ENCODE measurements around the gene CDK9.

CDK9 gene

DNA sequence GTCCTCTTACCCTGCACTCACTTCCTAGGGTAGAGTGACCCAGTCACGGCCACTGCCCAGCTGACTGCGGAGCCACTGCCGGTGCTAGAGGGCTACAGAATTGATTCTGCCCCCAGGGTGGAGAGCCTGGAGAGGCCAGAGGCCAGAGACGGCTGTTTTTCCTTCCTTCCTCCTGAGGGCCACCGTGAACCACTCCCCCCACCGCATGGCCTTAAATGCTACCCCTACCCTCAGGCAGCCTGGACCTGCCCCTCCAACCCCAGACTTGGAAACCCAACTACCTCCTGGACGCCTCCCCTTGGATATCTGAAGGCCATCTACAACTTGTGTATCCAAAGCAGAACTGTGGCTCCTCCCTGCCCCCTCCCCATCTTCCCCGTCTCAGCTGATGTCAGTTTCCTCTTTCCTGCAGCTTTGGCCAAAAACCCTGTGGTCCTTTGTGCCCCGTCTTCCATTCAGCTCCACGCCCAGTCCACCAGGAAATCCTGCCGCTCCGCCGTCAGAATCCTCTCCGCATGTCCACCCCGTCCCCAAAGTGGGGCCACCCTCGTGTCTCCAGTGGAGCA lies 23.6 kb upstream of the CDK9 start:
- DNase-seq, result no peak

DNA sequence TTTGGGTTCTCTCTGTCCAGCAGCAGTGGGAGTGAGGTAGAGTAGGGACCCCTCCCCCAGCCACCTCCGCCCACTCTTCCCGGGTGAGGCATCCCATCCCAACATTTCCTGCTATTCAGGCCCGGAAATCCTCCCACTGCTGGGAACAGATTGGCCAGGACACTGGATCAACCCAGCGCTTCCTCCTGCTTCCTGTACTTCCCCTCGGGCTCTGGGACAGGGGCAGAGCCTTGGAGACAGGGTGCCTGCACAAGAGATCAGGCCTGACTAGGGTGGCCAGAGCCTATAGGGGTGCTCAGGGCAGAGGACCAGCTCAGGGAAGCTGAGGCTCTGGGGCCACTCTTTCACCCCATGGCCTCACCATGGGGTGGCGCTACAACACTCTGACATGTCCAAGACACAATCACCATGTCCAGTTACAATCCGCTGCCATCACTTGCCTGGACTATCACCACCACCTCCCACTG lies 21.9 kb upstream of the CDK9 start:
- DNase-seq, result no peak

DNA sequence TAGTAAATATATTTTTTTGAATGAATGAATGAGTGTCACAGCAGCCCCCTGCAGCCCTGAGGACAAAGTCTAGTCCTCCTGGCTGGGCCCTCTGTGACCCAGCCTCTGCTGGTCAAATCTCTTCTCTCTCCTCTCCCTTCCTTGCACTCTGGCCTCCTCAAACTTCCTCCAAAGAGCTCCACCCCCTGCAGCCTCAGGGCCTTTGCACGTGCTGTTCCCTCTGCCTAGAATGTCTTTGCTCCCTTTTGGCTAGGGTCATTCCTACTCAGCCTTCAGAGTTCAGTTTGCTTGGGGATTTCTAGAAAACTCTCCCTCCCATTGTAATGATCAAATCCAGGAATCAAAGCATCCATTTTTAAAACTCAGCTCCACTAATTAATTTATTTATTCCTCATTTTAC lies 20.4 kb upstream of the CDK9 start:
- DNase-seq, result no peak

DNA sequence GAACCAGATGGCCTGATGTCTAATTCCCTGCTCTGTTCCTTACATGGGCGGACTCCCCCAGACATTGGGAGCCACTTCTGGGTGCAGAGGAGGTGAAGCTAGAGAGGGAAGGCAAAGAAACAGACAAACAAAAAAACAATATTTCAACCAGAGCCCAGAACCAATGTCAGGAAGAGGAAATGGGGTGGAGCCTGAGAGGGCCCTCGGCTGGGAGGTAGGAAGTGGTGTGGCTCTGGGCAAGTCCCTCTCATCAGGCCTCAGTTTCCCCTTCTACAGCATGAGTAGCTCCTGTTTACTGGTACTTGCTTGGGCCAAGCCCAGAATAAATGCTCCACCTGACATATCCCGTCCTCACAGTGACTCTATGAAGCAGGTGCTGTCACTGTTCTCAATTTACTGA lies 18.4 kb upstream of the CDK9 start:
- DNase-seq, result peak; percentile 87

DNA sequence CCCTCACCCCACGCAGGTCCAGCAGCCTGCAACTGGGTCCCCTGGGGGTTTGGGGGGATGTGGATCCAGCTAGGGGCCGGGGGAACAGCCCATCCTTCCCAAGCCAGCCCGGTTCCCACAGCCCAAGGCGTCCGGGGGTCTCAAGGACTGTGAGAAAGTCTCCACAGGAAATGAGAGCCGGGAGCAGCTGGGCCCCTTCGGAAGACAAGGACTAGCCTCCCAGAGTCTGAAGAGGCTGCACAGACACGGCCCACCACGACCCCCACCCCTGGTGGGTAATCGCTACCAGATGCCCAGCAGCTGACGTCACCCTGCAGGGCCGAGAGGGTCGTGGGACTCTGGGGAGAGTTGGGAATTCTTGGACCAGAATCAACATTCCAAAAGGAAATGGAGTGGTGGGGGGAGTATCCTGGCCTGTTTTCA lies 17.9 kb upstream of the CDK9 start:
- DNase-seq, result no peak

DNA sequence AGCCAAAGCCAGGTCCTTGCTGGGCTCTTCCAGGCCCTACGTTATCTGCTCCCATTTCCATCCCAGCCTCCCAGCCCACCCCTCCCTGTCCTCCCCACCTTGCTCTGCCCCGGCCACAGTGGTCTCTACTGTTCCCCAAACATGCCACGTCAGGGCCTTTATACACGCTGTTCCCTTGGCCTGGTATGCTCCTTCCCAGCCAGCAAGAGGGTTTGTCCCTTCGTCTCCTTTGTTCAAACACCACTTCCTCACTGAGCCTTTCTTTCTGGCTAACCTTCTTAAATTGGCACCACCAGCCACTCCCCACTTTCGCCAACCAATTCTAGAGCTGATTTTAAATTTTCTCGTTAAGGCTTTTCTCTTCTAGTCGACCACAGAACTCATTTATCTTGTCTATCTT lies 17.1 kb upstream of the CDK9 start:
- DNase-seq, result no peak

DNA sequence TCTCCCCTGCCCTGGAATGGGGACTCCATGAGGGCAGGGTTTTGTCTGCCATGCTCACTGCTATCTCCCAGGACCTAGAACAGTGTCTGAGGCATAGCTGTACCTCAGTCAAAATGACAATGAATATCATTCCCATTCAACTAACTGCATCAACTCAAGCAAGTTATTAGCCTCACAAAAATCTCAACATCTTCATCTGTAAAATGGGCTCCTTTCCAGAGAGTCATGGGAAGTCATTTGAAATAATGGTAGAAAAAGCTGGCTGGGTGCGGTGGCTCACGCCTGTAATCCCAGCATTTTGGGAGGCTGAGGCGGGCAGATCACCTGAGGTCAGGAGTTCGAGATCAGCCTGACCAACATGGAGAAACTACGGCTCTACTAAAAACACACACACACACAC lies 16.7 kb upstream of the CDK9 start:
- no peak for DNase-seq

DNA sequence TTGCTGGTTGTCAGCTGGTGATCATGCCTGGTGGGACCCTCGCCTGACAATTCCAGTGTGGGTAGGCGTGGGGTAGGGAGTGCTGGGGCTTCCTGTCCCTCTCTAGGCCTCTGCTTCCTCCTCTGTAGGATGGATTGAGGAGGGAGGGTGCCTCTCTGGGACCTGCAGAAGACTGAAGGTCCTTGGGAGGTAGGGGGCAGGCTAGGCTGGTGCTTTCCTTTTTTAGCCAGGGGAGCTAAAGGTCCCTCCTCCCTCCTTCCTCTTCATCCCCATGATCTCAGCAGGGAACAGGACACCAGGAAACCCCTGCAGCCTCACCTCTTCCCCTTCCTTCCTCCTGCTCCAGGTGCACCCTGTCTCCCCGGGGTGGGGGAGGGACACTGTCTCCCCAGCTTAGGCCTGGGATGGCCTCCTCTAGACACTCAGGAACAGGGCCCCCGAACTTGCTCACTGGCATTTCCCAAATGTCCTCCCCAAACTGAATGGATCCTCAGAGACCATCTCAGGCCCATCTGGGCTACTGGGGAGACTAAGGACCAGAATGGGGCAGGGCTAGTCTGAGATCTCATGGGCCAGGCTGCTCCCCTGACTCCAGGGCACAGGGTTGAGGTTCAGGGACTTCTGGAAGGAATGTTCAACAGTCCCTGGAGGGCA lies 15.8 kb upstream of the CDK9 start:
- DNase-seq, result no peak

DNA sequence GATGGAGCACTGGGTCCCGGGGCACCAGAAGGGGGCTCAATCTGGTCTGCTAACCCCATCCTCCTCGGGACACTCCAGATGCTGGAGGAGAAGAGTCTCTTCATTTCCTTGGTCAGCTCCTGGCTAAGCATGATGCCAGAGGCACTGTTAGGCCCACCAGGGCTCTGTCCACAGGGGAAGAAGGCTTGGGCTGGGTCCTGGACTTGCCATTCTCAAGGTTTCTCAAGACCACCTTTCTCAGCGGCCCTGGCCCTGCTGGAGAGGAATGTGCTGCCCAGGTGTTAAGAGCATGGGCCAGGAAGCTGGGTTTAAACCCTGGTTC lies 15.3 kb upstream of the CDK9 start:
- DNase-seq, result no peak

DNA sequence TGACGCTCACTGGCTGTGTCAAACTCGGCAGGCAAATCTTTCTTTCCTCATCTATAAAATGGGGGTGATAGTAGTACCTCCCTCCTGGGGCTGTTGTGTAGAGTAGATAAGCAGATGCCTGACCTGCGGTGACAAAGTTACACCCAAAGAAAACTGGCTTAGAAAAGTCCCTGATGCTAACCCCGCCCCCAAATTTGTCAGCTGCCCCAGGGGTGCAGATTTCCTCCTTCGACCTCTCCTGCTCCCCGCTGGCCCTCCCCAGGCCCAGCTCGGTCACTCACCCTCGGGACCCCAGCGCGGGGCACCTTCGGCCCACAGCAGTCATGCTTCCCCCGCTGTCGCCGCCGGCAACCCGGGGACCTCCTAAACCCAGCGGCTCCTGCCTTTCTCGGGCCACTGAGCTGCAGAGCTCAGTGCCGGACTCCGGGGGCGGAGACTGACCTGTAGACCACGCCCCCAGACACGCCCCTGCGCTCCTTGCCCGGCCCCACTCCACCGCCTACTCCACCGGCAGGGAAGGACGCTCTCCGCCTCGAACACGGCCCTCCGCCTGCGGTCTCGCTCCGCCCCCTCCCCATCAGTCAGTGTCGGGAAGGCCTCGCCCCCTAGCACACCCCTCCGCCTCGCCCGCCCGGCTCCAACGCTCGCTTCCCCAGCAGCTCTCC lies 14.8 kb upstream of the CDK9 start:
- peak; percentile 100 for DNase-seq

DNA sequence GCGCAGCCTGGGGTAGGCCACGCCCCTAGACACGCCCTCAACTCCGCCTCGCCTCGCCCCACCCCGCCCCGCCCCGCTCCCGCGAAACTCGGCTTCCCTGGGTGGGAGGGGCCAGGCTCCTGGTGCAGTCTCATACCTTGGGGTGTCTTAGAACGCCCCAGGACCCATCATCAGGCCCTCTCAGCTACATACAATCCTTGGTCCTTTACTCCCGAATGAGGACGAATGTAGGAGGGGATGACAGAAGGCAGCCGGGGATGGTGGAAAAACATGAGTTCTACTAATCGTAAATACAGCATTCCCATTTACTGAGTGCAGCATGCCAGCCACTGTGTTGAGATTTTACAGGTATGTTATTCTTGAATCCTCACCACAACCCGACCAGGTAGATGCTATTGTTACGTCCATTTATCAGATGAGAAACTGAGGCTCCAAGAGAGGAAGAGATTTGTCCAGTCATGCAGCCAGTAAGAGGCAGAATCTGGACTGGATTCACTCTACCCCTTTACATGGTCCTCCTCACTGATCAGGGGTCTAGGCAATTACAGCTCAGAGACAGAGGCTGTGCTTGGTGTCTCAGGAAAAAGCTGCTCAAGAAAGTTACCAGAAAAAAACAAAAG lies 14.2 kb upstream of the CDK9 start:
- DNase-seq, result no peak

DNA sequence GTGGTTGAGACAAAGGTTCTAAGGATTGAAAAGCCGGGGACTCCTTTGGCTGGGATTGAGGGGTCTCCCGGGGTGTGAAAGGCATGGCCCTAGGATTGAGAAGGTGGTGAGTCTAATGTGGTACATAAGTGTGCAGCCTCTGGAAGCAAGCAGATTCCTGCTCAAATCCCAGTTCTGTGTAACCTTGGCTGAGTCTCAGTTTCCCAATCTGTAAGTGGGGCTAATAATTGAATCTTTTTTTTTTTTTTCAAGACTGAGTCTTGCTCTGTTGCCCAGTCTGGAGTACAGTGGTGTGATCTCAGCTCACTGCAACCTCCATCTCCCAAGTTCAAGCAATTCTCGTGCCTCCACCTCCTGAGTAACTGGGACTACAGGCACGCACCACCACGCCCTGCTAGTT lies 13.2 kb upstream of the CDK9 start:
- DNase-seq, result no peak

DNA sequence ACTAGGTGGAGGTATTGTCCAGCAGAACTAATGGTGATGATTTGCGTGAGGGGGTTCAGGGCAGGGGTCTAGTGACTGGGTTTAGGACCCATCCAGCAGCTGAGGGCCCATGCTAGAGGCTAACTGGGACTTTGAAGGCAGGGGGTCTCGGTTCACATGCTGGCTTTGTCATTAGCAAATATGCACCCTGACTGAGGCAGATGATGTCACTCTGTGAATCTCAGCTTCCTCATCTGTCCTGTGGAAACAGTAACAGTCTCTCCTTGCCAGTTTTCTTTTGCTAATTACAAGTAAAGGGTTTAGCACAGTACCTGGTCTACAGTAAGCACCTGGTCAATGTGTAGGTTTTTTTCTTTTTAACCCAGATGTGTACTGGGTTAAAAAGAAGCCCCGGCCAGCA lies 12.6 kb upstream of the CDK9 start:
- DNase-seq, result no peak

DNA sequence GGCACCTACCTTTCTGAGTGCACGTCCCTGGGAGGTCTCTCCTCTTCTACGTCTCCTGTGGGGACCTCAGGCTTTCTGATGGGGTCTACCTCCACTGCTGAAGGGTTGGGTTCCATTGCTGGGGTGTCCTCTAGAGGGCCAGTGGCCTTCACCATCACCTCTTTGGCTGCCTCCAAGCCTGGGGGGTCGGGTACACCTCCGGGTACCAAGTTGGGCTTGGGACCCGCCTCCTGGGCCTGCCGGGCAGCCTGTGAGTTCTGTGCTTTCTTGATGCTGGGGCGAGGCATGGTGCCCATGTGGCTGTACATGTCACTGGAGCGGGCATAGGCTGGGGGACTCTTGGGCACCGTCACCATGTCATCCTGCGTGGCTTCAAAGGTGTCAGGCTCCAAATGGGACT lies 11.9 kb upstream of the CDK9 start:
- no peak for DNase-seq

DNA sequence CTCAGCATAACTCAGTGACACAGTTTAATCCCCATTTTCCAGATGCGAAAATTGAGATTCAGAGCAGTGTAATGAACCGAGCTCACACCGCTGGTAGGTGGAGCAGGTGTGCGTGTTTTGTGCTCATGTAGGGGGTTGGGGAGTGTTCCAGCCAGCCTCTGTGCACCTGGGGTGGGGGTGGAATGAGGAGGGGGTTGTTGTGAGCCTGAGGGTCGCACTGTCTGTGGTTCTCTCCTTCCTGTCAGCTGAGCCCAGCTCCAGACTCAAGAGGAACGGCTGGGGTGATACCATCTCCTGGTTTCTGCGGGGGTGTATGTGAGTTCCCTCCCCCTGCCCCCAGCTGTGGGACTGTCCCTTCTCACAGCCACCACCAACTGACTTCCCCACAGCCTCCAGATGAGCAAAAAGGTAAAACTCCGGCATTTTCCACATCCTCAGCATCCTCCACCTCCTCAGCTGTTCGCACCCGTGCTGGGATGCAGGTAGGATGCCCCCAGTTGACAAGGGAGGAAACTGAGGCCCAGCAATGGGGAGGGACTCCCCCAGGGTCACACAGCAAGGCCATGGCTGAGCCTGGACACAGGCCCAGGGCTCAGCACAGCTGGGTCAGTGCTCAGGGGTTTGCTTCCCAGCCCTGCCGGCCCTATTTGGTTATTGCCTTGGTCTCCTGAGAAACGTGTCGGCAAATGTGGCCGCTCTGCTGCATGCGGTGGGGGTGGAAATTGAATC lies 9.5 kb upstream of the CDK9 start:
- DNase-seq, result peak; percentile 16

DNA sequence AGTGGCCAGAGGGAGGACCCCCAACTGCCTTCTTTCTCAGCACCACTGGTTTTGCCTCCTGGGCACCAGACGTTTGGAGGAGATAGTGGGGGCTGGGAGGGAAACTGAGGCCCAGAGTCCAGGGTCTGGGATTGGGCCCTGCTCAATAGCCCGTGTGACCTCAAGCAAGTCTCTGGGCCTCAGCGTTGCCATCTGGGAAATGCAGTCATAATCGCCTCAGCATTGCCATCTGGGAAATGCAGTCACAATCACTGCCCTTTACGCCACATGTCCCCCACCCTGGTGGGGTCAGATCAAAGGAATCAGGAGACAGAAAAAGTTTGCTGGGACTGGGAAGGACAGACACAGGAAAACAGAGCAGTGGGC lies 8.9 kb upstream of the CDK9 start:
- no peak for DNase-seq

DNA sequence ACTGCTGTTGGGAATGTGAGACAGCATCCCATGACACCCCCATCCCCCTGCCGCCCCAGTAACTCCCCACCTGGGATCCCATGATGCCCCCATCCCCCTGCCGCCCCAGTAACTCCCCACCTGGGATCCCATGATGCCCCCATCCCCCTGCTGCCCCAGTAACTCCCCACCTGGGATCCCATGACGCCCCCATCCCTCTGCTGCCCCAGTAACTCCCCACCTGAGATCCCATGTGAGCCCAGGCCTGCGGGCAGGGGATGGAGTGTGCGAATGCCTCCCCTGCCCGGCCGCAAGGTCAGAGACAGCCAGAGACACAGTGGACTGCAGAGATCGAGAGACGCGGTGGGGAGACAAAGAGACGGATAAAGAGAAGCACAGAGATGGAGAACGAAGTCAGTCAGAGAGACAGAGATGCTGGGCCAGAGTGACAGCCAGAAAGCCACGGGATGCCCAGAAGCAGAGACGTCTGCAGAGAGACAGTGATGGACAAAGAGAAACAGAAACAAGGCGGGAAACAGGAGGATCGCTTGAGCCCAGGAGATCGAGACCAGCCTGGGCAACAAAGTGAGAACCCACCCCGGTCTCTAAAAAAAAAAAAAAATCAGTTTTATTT lies 8.4 kb upstream of the CDK9 start:
- DNase-seq, result no peak

DNA sequence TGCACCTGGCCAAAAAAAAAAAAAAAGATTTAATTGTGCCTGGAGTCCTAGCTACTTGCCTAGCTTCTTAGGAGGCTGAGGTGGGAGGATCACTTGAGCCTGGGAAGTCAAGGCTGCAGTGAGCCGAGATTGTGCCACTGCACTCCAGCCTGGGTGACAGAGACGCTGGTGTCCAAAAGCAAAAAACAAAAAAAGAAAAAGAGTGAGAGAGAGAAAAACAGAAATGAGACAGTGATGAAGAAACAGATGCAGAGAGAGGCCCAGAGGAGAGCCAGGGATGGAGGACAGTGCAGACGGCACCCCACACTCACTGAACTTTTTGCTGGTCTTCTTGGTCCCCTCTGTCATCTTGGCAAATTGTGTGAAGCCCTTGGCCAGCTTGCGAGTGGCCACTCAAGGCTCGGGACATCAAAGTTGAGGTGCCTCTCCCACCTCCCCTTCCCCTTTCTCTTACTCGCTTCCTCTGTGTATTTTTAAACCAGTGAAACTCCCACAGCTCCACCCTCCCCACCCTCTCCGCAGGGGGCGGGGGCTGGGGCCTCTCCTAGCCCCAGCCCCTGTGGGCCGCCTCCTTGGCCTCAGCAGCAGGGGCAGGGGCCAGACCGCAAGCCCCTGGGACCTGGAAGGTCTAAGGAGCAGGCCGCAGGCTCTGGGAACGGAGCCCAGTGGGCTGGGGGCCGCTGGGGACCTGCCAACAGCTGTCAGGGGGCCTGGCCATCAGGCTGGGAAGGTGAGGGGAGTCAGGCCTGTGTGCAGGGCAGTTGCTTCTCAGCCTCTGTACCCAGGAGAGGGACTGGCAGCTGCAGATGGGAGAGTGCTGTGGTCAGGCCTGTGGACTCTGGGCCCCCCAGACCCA lies 7.3 kb upstream of the CDK9 start, which contains the start of gene SH2D3C:
Gene SH2D3C, minus strand, starts transcription at position 387 of the 856 bp plus-strand sequence. Its CDS starts 39 bp downstream, at position 348.
- no peak for DNase-seq

DNA sequence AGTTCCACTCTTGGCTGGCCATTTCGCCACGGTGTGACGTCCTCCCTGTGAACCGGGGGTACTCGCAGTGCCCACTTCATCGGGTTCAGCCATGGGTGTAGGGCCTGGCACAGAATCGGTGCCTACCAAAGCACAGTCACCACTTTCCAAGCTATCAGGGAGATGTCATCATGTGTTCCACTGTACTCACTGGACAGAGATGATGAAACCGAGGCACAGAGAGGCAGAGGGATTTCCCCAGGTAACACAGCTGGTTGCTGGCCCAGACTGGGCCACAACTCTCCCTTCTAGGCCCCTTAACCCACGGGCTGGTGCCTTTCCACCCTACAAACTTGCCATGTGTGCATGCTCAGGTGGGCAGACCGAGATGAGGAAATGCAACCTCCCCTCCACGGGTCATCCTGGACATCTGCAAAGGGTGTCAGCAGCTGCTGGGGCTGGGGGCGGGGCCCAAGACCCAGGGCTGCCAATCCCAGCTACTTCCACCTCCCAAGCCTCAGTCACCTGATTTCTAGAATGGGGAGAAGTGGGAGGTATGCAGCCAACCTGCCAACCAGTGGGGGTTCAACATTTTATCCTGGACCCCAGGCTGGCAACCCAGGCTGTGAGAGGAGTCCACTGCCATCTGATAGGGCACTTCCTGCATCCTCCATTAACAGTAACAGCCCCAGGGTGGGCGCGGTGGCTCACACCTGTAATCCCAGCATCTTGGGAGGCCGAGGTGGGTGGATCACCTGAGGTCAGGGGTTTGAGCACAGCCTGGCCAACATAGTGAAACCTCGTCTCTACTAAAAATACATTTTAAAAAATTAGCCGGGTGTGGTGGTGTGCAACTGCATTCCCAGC lies 6.5 kb upstream of the CDK9 start:
- DNase-seq, result no peak

DNA sequence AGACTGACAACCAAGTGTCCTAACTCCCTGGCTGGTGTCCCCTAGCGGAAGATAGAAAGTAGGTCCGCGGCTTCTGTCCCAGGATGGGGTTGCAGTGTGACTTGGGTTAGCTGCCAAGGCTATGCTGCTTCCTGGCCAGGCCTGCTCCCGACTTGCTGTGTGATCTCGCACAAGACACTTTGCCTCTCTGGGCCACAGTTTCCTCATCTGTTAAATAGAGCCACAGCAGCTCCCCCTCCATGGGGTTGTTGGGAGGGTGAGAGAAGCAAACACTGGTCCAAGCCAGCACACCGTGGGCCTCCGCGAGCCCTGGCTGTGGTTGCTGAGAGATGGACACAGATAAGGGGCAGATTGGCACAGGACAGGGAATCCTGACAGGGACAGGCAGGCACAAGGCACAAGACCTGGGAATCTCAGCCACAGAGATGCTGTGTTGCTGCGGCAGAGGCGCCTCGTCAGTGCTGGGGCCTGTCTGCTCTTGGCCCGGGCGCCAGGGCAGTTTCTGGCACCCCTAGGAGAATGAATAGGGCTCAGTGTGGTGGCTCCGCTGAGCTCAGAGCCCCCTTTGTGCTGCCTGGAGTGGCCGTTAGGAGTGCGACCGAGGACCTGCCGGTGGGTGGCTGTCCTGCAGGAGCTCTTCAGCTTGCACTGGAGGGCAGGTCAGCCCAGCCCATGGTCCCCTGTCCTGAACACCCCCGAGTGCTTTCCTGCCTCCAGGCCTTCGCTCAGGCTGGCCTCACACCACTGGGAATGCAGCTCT lies 5.5 kb upstream of the CDK9 start:
- DNase-seq, result no peak
